Ureter (tissue), 1 donor: ENCODE results near the gene TUBA8. TPM values are rescaled to one million over a fixed set of nuclear protein-coding genes. Genes with fewer than 3 reads are reported as not detected.
"Not testable (repeated sequence)": the region's sequence is repeated elsewhere in the genome, so short reads cannot be mapped to it uniquely, and the experiment has no call there.

Experiments used
- DNase-seq: peaks from one replicate; pipeline ENCODE4 v3.0.0-alpha.2; 2020; ENCODE audit warnings: low spot score
- total RNA-seq: library from RNA; stranded (reverse); gene quantifications from one replicate; pipeline ENCODE4 v1.2.4, GENCODE V29; 2023
- donor health status: DM: yes; HTN: yes; CAD: no.

The TUBA8 gene
- total RNA-seq: 2.6 TPM

DNA sequence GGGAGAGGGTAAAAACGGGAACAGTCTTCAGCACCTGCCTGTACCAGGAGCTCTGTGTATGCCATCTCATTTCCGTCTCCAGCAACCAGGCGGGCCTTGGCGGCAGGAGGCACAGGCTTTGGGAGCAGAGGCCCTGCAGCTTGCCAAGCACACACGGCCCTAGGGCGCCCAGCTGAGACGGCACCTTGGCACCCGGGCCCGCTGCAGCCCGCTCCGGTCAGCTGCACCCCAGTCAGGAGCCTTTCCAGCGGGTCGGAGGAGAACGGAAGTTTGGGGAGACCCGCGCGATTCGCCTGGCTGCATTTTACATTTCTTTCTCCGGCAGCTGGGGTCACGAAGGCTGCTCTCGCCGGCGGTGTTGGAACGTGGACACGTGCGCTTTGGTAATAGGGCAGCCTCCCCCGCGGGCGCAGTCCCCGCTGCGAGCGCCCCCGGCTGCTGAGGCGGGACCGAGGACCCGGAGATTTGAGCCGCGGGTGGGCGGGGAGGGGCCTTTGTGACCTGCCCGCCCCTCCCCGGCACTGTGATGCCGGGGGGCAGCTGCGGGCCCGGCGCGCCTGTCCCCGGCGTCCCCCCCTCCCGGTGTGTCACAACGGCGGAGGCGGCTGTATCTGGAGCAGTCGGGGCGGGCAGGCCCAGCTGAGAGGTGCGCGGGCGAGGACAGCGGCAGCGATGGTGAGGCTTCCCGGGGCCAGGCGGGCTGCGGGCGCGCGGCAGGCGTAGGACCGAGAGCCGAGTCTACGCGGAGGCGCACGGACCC is at the start of gene TUBA8:
Gene TUBA8 (plus strand): TSS at position 616 of the 760 bp plus-strand sequence. CDS start 57 bp downstream, at position 673.
- no peak for DNase-seq

- no peak for DNase-seq
Measured at GRCh38 chr22:18062421-18062820, 48.2 kb upstream of the TUBA8 start.

GRCh38 chr22:18063306-18063705 is 47.3 kb upstream of the TUBA8 start:
- DNase-seq: no peak

- DNase-seq: not testable (repeated sequence)
Measured at GRCh38 chr22:18063715-18064114, 46.9 kb upstream of the TUBA8 start.

GRCh38 chr22:18064636-18065035 is 46.0 kb upstream of the TUBA8 start:
- DNase-seq: no peak

DNA sequence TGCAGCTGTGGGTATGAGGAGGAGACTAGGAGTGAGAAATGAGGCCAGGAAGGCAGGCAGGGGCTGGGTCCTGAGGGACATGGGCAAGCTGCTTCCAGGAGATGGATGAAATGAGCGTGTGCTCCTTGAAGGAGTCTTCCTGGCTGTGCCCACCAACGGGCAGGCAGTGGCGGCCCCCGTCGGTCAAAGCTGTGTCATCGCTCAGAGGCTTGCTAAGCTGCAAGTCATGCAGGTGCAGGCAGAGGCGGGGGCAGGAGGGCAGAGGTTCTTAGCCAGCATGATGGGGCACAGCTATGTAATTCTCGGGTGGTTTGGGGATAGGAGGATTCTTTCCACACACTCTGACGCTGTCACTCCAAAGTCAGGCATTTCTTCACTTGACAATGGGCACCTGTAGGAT is 45.4 kb upstream of the TUBA8 start:
- no peak for DNase-seq

DNA sequence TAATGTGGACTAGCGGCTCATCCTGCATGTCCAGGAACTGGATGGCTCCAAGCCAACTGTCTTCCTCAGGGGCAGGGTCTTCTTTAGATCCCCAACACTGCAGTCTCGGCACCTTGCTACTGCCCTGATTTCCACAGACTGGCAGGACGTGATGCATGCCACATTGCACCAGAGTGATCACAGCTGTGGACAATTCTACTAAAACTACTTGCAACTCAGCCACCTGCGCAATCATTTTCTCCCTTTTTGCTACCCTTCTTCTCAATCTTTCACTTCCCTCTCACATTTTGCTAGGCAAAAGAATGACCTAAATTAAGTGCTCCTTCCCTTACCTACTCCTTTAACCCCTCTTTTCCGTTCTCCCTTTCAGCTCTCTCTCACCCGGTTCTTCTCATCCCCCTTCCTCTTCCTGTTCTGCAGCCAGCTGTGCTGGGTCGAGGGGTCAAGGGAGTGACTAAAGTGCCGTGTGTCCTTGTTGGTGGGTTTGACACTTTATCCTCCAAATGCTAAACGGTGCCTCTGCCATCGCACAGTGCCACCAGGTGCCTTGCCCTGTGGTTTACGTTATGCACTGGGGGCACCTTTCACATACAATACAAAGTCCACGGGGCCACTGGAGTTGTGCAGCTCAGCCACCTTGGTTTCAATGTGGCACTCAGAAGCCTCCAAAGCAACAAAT is 44.3 kb upstream of the TUBA8 start:
- no peak for DNase-seq

DNA sequence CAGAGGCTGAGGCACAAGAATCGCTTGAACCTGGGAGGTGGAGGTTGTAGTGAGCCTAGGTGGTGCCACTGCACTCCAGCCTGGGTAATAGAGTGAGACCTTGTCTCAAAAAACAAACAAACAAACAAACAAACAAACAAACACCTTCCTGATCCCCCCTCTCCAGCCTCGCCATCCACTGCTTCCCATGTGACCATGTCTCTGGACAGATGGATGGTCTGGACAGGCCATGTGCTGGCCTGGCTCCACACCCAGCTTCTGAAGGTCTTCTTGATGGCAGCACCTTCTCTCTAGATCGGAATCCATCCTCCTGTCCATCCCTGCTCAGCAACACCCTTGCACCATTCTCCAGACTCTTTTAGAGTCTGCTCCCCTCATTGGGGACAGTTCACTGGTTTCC is 43.5 kb upstream of the TUBA8 start:
- no peak for DNase-seq

DNA sequence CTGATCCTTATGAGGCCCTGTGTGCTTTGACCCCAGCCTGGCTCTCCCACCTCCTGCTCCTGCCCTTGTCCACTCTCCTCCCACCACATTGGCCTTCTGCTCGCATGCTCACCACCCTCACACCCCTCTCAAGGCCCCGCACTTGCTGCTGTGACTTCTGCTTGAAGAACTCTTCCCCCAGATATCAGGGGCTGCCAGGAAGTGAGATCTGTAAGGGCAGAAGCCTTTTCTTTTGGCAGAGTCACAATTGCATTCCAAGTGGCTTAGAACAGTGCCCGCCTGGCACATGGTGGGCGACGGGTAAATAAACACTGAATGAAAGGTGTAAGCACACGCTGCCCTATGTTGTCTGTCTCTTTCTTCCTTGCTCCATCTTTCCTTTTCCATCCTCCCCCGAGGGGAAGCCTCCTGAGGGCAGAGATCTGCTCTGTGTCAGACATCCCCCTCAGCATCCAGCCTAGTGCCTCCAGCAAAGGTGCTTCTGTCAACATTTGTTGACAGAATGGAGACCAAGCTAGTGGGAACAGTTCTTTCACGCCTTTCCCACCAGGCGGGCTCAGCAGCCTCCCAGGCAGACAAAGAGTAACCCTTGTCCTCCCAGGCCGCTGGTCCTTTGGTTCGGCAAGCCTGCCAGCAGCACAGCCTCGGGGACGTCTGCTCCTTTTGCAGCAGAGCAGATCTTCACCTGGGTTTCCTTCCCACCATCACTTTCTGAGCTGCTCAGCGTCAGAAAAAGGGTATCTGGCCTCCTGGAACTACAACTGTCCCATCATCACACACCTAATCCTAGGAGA is 42.9 kb upstream of the TUBA8 start:
- DNase-seq: no peak

- DNase-seq: no peak
Measured at GRCh38 chr22:18068381-18068988, 42.1 kb upstream of the TUBA8 start.

DNA sequence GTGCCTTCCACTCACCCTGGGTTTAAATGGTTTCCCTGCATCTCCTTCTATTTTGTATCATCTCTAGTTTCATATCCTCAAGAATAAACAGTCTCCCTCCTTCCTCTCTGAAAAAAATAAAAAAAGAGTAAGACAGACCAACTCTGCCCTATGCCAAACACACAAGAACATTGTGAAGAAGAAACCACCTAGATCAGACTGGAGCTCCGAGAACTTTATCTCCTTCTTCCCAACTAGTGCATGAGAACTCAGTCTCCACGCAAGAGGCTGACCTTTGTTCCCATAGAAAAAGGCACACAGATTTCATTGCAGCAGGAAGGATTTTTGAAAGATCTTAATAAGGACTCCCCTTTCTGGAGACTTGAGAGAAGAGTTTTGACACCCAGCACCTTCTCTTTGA is 41.6 kb upstream of the TUBA8 start:
- no peak for DNase-seq

DNA sequence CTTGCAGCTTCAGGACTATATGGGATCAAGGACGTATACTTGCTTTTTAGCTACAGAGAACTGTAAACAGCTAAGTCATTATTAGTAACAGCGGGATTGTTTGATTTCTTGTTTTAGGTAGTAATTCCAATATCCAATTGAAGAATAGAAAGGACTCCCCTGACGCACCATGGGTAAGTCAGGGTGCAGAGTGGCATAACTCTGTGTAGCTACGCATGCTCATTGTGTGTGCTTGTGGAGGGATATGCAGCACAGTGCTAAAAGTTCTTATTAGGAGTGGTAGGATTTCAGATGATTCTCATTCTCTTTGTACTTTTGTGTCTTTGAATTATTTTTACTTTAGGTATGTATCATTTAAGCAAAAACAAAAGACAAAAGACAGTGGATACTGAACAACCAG is 40.6 kb upstream of the TUBA8 start:
- no peak for DNase-seq

DNA sequence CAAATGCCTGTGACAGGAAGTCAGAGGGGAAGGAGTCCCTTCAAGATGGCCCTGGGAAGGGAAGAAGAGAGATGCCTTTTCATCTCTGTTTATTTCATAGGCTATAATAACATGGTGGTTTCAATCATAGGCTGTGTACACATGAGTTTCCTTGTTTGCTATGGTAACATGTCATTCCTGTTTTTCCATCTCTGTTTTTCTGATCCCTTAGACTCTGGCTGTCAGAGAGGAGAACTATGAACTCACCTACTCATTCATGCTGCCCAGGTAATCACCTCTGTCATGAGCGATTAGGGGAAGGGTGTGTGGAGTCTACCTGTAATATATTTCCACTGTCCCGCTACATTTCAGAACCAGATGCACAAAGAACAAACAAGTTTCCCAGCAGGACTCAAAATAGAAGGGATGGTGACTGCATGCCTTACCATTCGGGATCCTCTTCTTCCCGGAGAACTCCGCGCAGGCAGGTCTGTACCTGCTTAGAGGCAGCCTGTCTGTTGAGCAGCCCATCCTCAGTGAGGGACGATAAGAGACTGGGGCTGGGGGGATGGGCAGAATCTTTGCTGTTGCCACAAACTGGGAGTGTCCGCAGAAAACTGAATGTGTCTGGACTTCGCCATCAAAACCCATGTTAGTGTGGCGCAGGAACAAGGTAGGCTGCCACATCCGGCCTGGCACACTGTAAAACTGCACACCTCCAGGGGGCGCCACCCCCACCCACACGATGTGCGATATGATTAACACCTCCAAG is 39.9 kb upstream of the TUBA8 start:
- no peak for DNase-seq

GRCh38 chr22:18071307-18071967 is 39.2 kb upstream of the TUBA8 start:
- not testable (repeated sequence) for DNase-seq

DNA sequence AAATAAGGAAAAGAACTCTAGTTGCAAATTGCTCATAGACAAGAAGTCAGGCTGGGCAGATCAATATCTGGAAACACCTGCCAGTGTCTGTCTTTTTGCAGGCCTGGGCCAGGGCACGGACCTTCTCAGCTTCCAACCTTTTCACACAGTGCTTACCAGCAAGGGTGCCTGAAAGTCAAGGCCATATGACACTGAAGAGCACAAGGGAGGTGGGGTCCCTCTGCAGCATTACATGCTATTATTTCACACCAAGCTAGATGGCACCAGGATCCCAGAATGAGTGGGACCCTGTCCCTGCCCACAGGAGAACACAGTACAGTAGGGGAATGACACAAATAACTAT is 38.7 kb upstream of the TUBA8 start:
- DNase-seq: no peak

DNA sequence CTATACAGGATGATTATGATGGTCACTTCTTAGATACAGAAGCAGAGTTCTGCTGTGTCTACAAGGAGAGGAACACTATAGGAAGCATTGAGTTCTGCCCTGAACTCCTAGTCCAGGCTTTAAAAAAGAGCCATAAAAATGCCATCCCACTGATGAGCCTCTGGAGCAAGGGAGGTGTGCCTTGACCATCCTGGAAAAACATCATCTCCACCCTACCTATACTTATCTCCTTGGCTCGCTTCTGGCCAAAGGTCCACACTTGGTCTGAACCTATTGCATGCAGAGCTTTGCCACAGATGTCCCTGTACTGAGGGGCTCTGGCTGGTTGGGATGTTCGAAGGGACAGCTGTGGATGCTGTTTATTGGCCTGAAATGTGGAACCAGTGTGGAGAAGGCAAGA is 37.1 kb upstream of the TUBA8 start:
- DNase-seq: no peak

DNA sequence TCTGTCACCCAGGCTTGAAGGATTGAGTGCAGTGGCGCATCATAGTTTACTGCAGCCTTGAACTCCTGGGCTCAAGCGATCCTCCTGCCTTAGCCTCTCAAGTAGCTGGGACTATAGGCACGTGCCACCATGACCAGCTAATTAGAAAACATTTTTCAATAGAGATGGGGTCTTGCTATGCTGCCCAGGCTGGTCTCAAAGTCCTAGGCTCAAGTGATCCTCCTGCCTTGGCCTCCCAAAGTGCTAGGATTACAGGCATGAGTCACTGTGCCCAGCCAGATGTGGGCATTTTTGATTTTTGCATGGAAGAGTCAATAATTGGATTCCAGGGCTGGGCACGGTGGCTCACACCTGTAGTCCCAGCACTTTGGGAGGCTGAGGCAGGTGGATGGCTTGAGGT is 36.7 kb upstream of the TUBA8 start:
- not testable (repeated sequence) for DNase-seq

DNA sequence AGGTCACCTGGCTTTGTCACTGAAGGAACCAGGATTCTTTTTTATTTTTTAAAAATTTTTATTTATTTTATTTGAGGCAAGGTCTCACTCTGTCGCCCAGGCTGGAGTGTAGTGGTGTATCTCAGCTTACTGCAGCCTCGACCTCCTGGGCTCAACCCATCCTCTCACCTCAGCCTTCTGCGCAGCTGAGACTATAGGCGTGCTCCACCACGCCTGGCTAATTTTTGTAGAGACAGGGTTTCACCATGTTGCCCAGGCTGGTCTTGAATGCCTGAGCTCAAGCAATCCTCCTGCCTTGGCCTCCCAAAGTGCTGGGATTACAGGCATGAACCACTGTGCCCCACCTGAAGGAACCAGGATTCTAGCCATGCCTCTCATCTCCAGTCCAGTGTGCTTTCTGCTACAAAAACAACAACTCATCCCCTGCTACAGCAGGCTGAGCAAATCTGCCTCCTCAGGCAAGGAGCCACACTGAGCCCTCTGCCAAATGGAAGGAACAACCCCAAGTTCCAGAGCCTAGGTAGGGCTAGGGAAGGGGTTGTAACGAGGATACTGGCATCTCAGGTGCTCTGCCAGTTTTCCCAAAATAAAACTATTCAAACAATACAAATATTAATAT is 35.4 kb upstream of the TUBA8 start:
- DNase-seq: no peak

GRCh38 chr22:18075720-18076497 is 34.7 kb upstream of the TUBA8 start:
- peak; percentile 72 for DNase-seq
